Activated T-helper 2 cell treated with anti-CD3 and anti-CD28 coated beads, Interferon-gamma antibody, Interleukin-2, Interleukin-4, amounts not matched to agents 10 μg/mL and 5 μg/mL and 100 μg/mL, durations not matched to agents 14 hours and 24 hours and 36 hours (primary cell): ENCODE data around the gene SEC24D. TPM values are rescaled to one million over a fixed set of nuclear protein-coding genes. Genes with fewer than 3 reads are reported as not detected.

Source experiments
- DNase-seq: peaks from one replicate; pipeline ENCODE4 v3.0.0; 2021; ENCODE audit warnings: low spot score
- H3K27ac Mint-ChIP-seq: one replicate; pipeline ENCODE4 v1.8.0; 2021; ENCODE audit warnings: mixed read lengths
- H3K27me3 Mint-ChIP-seq: one replicate; pipeline ENCODE4 v1.8.0; 2021; ENCODE audit warnings: low read depth, mixed read lengths
- H3K36me3 Mint-ChIP-seq: one replicate; pipeline ENCODE4 v1.8.0; 2021; ENCODE audit warnings: low read depth, mixed read lengths
- H3K4me1 Mint-ChIP-seq: one replicate; pipeline ENCODE4 v1.8.0; 2021; ENCODE audit warnings: low read depth, mixed read lengths
- H3K4me3 Mint-ChIP-seq: one replicate; pipeline ENCODE4 v1.8.0; 2021; ENCODE audit warnings: low read depth, mild to moderate bottlenecking, moderate library complexity, mixed read lengths
- H3K9me3 Mint-ChIP-seq: one replicate; pipeline ENCODE4 v1.8.0; 2021; ENCODE audit warnings: mixed read lengths
- intact Hi-C: fragments of 100-400 bp; cut with micrococcal nuclease; formaldehyde crosslinking; loops from one replicate; pipeline ENCODE4 v1.15.1; 2023
- total RNA-seq: library from RNA; stranded (reverse); gene quantifications from 2 replicates; pipeline ENCODE4 v1.2.3, GENCODE V29; 2022

The SEC24D gene
- total RNA-seq, 1 donor from 2014 or later, result 60.0 TPM

- no peaks in the 10 kb centered on the region for H3K9me3 Mint-ChIP-seq
- no peak overlapping the region for H3K27ac Mint-ChIP-seq
- H3K4me3 Mint-ChIP-seq, result no peak overlapping the region
- no peak for DNase-seq
- H3K27me3 Mint-ChIP-seq, result peaks cover 3% of the 10 kb centered on the region
- peaks cover 16% of the 10 kb centered on the region for H3K4me1 Mint-ChIP-seq
- intact Hi-C loops, result no loop called here
- peaks cover 13% of the 10 kb centered on the region for H3K36me3 Mint-ChIP-seq
Measured at GRCh38 chr4:118683513-118683912, 152.4 kb downstream of the SEC24D start.

DNA sequence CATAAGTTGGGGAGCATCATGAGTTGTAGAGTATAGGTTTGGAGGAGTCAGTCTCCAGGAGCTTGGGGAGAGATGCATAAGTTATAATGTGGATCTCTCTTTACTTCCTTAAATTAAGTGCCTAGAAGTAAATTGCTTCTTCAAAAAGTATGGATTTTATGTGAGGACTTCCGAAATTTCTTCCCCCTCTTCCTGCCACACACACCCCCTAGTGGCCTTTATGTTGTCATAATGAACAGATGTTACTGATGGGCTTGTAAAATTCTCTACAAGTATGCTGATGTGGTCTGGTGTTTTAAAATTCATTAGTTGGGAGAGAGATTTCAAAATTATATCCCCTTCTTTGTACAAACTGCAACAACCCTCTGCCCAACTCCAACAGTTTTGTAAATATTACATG is 153.0 kb downstream of the SEC24D start:
- Mint-ChIP-seq H3K4me3 (no peak overlapping the region), H3K27ac (no peak overlapping the region), H3K27me3 (peaks cover 3% of the 10 kb centered on the region), H3K9me3 (no peaks in the 10 kb centered on the region), H3K36me3 (peaks cover 13% of the 10 kb centered on the region), H3K4me1 (peaks cover 16% of the 10 kb centered on the region)
- no peak for DNase-seq
- intact Hi-C loops, result no loop called here

DNA sequence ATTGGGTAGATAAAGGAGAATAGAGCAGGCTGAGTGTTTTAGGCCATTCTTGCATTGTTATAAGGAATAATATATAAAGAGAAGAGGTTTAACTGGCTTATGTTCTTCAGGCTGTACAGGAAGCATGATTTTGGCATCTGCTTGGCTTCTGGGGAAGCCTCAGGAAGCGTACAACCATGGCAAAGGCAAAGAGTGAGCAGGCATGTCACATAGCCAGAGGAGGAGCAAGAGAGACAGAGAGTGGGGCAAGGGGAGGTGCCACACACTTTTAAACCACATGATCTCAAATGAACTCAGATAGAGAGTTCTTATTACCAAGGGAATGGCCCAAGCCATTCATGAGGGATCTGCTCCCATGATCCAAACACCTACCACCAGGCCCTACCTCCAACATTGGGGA is 155.1 kb downstream of the SEC24D start:
- intact Hi-C loops, result no loop called here
- H3K9me3 Mint-ChIP-seq, result no peaks in the 10 kb centered on the region
- H3K27ac Mint-ChIP-seq, result no peak overlapping the region
- DNase-seq, result no peak
- peaks cover 3% of the 10 kb centered on the region for H3K27me3 Mint-ChIP-seq
- peaks cover 3% of the 10 kb centered on the region for H3K4me1 Mint-ChIP-seq
- peaks cover 3% of the 10 kb centered on the region for H3K36me3 Mint-ChIP-seq
- no peak overlapping the region for H3K4me3 Mint-ChIP-seq

- intact Hi-C loops, result no loop called here
Measured at GRCh38 chr4:118676128-118676527, 159.8 kb downstream of the SEC24D start.

More at GRCh38 chr4:118676128-118676527, 159.8 kb downstream of the SEC24D start:
- no peaks in the 10 kb centered on the region for H3K36me3 Mint-ChIP-seq
- no peaks in the 10 kb centered on the region for H3K27me3 Mint-ChIP-seq
- DNase-seq, result no peak
- H3K27ac Mint-ChIP-seq, result no peak overlapping the region
- no peak overlapping the region for H3K4me3 Mint-ChIP-seq
- H3K4me1 Mint-ChIP-seq, result no peaks in the 10 kb centered on the region
- no peaks in the 10 kb centered on the region for H3K9me3 Mint-ChIP-seq

Other genes with a start within 250 kb of the SEC24D start
- 43.6 and 48.0 TPM in 2 replicates for gene METTL14, start 150.7 kb downstream of the SEC24D start, total RNA-seq
- 0.09 TPM in 2 replicates for gene SYNPO2, start 52.7 kb upstream of the SEC24D start, total RNA-seq